Lower lobe of right lung (tissue), 2 donors: ENCODE data around the gene COL12A1. TPM values are rescaled to one million over a fixed set of nuclear protein-coding genes. Genes with fewer than 3 reads are reported as not detected.
A peak's percentile ranks its signal among the peaks of the same experiment; 100 is the strongest.
"Not testable (repeated sequence)": the region's sequence is repeated elsewhere in the genome, so short reads cannot be mapped to it uniquely, and the experiment has no call there.

Source experiments
- ATAC-seq, 2 donors: fragments of 200-7000 bp; cut with Tn5 transposase; one replicate each; pipeline ENCODE4 v1.9.1; 2020 to 2022; ENCODE audit warnings: mild to moderate bottlenecking in 2 of 2, moderate library complexity in 2 of 2
- DNase-seq: peaks from one replicate; pipeline ENCODE4 v3.0.0-alpha.2; 2020
- H3K27ac ChIP-seq: fragments of 200-600 bp; one replicate; pipeline ENCODE4 v1.8.0; 2022
- H3K27me3 ChIP-seq: fragments of 200-600 bp; one replicate; pipeline ENCODE4 v1.8.0; 2022; ENCODE audit warnings: low read depth
- H3K36me3 ChIP-seq: fragments of 200-600 bp; one replicate; pipeline ENCODE4 v1.8.0; 2022; ENCODE audit warnings: mild to moderate bottlenecking
- H3K4me1 ChIP-seq: fragments of 200-600 bp; one replicate; pipeline ENCODE4 v1.8.0; 2022
- H3K4me3 ChIP-seq: fragments of 200-600 bp; one replicate; pipeline ENCODE4 v1.8.0; 2022; ENCODE audit warnings: mild to moderate bottlenecking
- H3K9me3 ChIP-seq: fragments of 200-600 bp; one replicate; pipeline ENCODE4 v1.8.0; 2022
- intact Hi-C: fragments of 100-400 bp; cut with DNase I; formaldehyde crosslinking; loops from one replicate; pipeline ENCODE4 v1.11.0; 2022
- total RNA-seq: library from RNA; stranded (reverse); fragmentation: NEBNext Ultra II Directional; extraction: Animal tissue kit (Norgen Biotek cat#: 25700); gene quantifications from one replicate; pipeline ENCODE4 v1.2.1, GENCODE V29; 2021
- TF ChIP-seq, protein P1 (sequence below): fragments of 200-600 bp; IDR thresholded peaks from one replicate; pipeline ENCODE4 v1.8.0; 2022; ENCODE audit warnings: antibody characterized with exemption, mild to moderate bottlenecking
- donor health status: DM: no; HTN: yes; CAD: no; lungs with severe emphysema.

Gene COL12A1
- total RNA-seq, 1 donor from 2014 or later, result 36.6 TPM

DNA sequence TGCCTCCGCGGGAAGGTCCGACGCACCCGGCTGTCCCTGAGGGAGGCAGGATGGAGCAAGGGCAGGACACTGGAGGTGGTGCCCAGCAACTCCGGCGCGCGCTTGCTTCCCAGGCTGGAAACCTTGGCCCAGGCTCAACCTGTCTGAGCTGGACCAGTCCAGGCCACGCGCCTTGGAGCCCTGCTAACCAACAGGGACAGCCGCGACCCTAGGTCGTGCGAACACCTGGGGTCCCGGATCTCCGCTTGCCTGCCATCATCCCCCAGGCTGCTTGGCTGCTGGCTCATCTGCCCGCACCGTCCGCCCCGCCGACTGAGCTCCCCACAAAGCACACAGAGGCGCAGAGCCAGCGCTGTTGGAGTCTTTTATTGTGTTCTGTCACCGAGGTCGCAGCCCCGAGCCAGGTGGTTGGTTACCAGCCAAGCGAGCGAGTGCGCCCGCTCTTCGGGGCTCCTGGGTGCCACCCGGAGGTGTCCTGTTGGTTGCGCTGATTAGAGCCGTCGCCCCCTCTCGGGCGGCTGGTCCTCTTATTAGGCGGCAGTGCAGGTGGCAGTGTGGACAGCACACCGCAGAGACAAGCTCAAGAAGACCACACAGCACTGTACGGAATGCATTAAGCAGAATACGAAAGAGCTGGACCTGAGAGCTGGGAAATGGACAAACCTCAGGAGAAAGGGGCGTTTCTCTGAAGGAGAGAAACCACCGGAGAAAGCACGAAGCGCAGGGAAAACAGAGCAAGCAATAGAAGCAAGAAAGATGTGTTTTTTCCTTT is 3.8 kb downstream of the COL12A1 start:
- DNase-seq (peak; percentile 48), ATAC-seq (no peak)
- TF ChIP-seq, protein P1, sequence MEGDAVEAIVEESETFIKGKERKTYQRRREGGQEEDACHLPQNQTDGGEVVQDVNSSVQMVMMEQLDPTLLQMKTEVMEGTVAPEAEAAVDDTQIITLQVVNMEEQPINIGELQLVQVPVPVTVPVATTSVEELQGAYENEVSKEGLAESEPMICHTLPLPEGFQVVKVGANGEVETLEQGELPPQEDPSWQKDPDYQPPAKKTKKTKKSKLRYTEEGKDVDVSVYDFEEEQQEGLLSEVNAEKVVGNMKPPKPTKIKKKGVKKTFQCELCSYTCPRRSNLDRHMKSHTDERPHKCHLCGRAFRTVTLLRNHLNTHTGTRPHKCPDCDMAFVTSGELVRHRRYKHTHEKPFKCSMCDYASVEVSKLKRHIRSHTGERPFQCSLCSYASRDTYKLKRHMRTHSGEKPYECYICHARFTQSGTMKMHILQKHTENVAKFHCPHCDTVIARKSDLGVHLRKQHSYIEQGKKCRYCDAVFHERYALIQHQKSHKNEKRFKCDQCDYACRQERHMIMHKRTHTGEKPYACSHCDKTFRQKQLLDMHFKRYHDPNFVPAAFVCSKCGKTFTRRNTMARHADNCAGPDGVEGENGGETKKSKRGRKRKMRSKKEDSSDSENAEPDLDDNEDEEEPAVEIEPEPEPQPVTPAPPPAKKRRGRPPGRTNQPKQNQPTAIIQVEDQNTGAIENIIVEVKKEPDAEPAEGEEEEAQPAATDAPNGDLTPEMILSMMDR, result no peak
- Histone ChIP-seq H3K9me3 (no peaks in the 10 kb centered on the region), H3K36me3 (no peaks in the 10 kb centered on the region), H3K27ac (no peak overlapping the region), H3K4me3 (no peak overlapping the region), H3K4me1 (peaks cover 36% of the 10 kb centered on the region), H3K27me3 (peaks cover 56% of the 10 kb centered on the region)
- intact Hi-C loops, result no loop called here

GRCh38 chr6:75201021-75201420 is 4.8 kb downstream of the COL12A1 start:
- no peak for DNase-seq
- TF ChIP-seq, protein P1, result no peak
- ATAC-seq, result no peak
- peaks cover 26% of the 10 kb centered on the region for H3K4me1 ChIP-seq
- intact Hi-C loops, result no loop called here
- no peak overlapping the region for H3K4me3 ChIP-seq
- H3K36me3 ChIP-seq, result no peaks in the 10 kb centered on the region
- H3K27me3 ChIP-seq, result peaks cover 46% of the 10 kb centered on the region
- H3K9me3 ChIP-seq, result no peaks in the 10 kb centered on the region
- no peak overlapping the region for H3K27ac ChIP-seq

- intact Hi-C loops, result no loop called here
- no peaks in the 10 kb centered on the region for H3K9me3 ChIP-seq
- no peak for ATAC-seq
- H3K4me1 ChIP-seq, result peaks cover 14% of the 10 kb centered on the region
- no peak for DNase-seq
- no peak overlapping the region for H3K4me3 ChIP-seq
- TF ChIP-seq, protein P1, result no peak
- peaks cover 34% of the 10 kb centered on the region for H3K27me3 ChIP-seq
- no peak overlapping the region for H3K27ac ChIP-seq
- H3K36me3 ChIP-seq, result no peaks in the 10 kb centered on the region
Measured at GRCh38 chr6:75199889-75200288, 6.0 kb downstream of the COL12A1 start.

DNA sequence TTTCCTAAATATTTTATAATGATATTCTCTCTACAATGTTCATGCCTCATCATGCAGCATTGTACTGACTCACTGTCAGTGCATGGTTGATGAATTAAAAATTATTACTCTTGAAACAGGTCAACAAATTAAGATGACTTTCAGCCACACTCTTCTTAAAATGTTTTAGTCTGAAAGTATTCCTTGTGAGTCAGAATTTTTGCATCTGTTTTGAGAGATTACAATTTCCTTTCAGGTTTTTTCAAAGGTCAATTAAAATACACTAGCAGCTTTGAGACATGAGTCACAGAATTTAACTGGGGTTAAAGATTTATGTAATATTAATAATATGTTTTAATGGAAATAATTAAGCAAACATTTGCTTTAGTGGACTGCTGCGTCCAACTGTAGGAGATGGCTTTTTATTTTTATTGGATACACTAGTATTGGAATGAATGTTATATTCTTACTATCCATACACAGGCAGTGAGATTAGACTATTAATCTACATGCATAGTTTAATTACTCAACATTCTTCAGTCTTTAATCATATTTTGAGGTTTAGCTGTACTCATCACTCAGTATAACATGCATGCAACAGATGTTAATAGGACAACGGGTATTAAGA is 9.7 kb downstream of the COL12A1 start:
- no peaks in the 10 kb centered on the region for H3K36me3 ChIP-seq
- no peak for DNase-seq
- H3K27ac ChIP-seq, result no peak overlapping the region
- no peak for ATAC-seq
- H3K9me3 ChIP-seq, result no peaks in the 10 kb centered on the region
- no peaks in the 10 kb centered on the region for H3K4me1 ChIP-seq
- intact Hi-C loops, result no loop called here
- H3K27me3 ChIP-seq, result peaks cover 10% of the 10 kb centered on the region
- TF ChIP-seq, protein P1, result no peak
- H3K4me3 ChIP-seq, result no peak overlapping the region

DNA sequence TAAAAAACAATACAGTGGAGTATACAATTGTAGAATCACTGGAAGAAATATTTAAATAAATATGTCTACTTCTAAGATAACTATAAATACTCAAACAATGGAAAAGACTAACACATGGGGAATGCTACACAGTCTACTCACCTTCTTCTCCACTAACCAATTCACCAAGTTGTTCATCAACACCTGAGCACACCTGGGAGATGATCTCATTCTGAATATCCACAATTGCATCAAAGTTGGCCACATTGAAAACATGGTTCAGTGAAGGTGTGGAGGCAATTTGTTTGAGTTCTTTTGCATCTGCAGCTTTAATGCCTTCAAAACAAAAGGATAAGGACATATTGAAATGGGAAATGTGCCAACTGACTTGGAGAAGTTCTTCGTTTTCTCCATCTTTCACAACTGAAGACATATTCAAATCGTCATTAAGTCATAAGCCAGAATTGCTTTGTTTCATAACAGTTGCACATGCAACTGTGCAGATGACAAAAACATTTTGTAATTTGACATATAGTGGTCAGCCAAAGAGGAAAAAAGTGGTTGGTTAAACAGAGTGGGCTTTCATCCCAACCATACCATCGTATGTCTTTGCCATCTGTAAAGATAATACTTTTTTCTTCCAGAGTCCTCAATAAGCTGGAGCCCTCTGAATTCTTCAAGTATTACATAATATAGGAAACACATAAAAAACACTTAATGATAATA is 17.5 kb downstream of the COL12A1 start:
- Histone ChIP-seq H3K4me1 (no peaks in the 10 kb centered on the region), H3K4me3 (no peak overlapping the region), H3K36me3 (no peaks in the 10 kb centered on the region), H3K9me3 (peaks cover 4% of the 10 kb centered on the region), H3K27ac (no peak overlapping the region), H3K27me3 (no peaks in the 10 kb centered on the region)
- TF ChIP-seq, protein P1, result no peak
- ATAC-seq (no peak), DNase-seq (no peak)
- intact Hi-C loops, result no loop called here

GRCh38 chr6:75186581-75186980 is 19.3 kb downstream of the COL12A1 start:
- H3K27me3 ChIP-seq, H3K9me3 ChIP-seq, H3K36me3 ChIP-seq, H3K27ac ChIP-seq, ATAC-seq, DNase-seq, intact Hi-C loops, H3K4me1 ChIP-seq, H3K4me3 ChIP-seq: not testable (repeated sequence)
